Liver (tissue), 9 donors: ENCODE measurements around the gene COPZ2. TPM values are rescaled to one million over a fixed set of nuclear protein-coding genes. Genes with fewer than 3 reads are reported as not detected.
A peak's percentile ranks its signal among the peaks of the same experiment; 100 is the strongest.

ENCODE experiments used
- DNase-seq: peaks from one replicate; pipeline ENCODE4 v3.0.0-alpha.2; 2017; ENCODE audit warnings: low spot score
- H3K27ac ChIP-seq, 2 donors: one replicate each; pipeline ENCODE4 v1.7.0; 2013; ENCODE audit warnings: inconsistent platforms in 2 of 2, low read length in 2 of 2, control low read depth in 1 of 2, low read depth in 1 of 2, mild to moderate bottlenecking in 1 of 2
- H3K27me3 ChIP-seq, 4 donors: one replicate each; pipeline versions ENCODE4 v1.6.1 to v1.7.0; 2013; ENCODE audit warnings: low read length in 3 of 4, inconsistent platforms in 1 of 4, mild to moderate bottlenecking in 1 of 4, moderate library complexity in 1 of 4; ENCODE audit not compliant: control insufficient read depth in 4 of 4, insufficient read depth in 4 of 4
- H3K36me3 ChIP-seq, 4 donors: one replicate each; pipeline versions ENCODE4 v1.6.1 to v1.7.0; 2013; ENCODE audit warnings: low read length in 3 of 4, mild to moderate bottlenecking in 3 of 4, low read depth in 1 of 4, moderate library complexity in 1 of 4; ENCODE audit not compliant: control insufficient read depth in 4 of 4, insufficient read depth in 3 of 4
- H3K4me1 ChIP-seq, 4 donors: one replicate each; pipeline versions ENCODE4 v1.6.1 to v1.7.0; 2013; ENCODE audit warnings: low read length in 3 of 4, mild to moderate bottlenecking in 3 of 4, moderate library complexity in 1 of 4; ENCODE audit not compliant: control insufficient read depth in 4 of 4, insufficient read depth in 4 of 4
- H3K4me3 ChIP-seq, 3 donors: one replicate each; pipeline versions ENCODE4 v1.6.1 to v1.7.0; 2013; ENCODE audit warnings: low read length in 3 of 3, control low read depth in 1 of 3, low read depth in 1 of 3, mild to moderate bottlenecking in 1 of 3
- H3K9ac ChIP-seq, 2 donors: one replicate each; pipeline ENCODE4 v1.7.0; 2013; ENCODE audit warnings: low read length in 2 of 2, mild to moderate bottlenecking in 2 of 2, moderate library complexity in 2 of 2, control low read depth in 1 of 2, low read depth in 1 of 2
- H3K9me3 ChIP-seq, 4 donors: one replicate each; pipeline versions ENCODE4 v1.6.1 to v1.7.0; 2013; ENCODE audit warnings: low read length in 3 of 4; ENCODE audit not compliant: control insufficient read depth in 4 of 4
- EGR1 ChIP-seq, 2 donors: IDR thresholded peaks; 2 replicates each; pipeline ENCODE4 v1.6.1; 2016 to 2018; ENCODE audit warnings: antibody characterized with exemption in 2 of 2, low read depth in 2 of 2
- FOXA1 ChIP-seq: IDR thresholded peaks from 2 replicates; pipeline ENCODE4 v1.6.1; 2016; ENCODE audit warnings: antibody characterized with exemption
- FOXA2 ChIP-seq: IDR thresholded peaks from 2 replicates; pipeline ENCODE4 v1.6.1; 2016; ENCODE audit warnings: antibody characterized with exemption
- GABPA ChIP-seq, 2 donors: IDR thresholded peaks in 1 of 2; conservative IDR thresholded peaks in 1 of 2; 2 replicates each; pipeline ENCODE4 v1.6.1; 2016; ENCODE audit warnings: antibody characterized with exemption in 2 of 2, mild to moderate bottlenecking in 1 of 2, moderate library complexity in 1 of 2
- HNF4A ChIP-seq, 2 donors: conservative IDR thresholded peaks; 2 replicates each; pipeline ENCODE4 v1.6.1; 2016; ENCODE audit warnings: antibody characterized with exemption in 2 of 2, mild to moderate bottlenecking in 2 of 2
- HNF4G ChIP-seq: IDR thresholded peaks from 2 replicates; pipeline ENCODE4 v1.6.1; 2016; ENCODE audit warnings: antibody characterized with exemption
- JUND ChIP-seq, 2 donors: IDR thresholded peaks; 2 replicates each; pipeline ENCODE4 v1.6.1; 2016; ENCODE audit warnings: antibody characterized with exemption in 2 of 2
- NR2F2 ChIP-seq: IDR thresholded peaks from 2 replicates; pipeline ENCODE4 v1.6.1; 2016; ENCODE audit warnings: antibody characterized with exemption
- RAD21 ChIP-seq, 2 donors: IDR thresholded peaks; 2 replicates each; pipeline ENCODE4 v1.6.1; 2016; ENCODE audit warnings: antibody characterized with exemption in 2 of 2, mild to moderate bottlenecking in 2 of 2
- RXRA ChIP-seq, 2 donors: IDR thresholded peaks; 2 replicates each; pipeline ENCODE4 v1.6.1; 2017 to 2018; ENCODE audit warnings: antibody characterized with exemption in 2 of 2, mild to moderate bottlenecking in 1 of 2
- SP1 ChIP-seq: IDR thresholded peaks from 2 replicates; pipeline ENCODE4 v1.6.1; 2018; ENCODE audit warnings: antibody characterized with exemption, mild to moderate bottlenecking
- TAF1 ChIP-seq: conservative IDR thresholded peaks from 2 replicates; pipeline ENCODE4 v1.6.1; 2016; ENCODE audit warnings: antibody characterized with exemption, mild to moderate bottlenecking
- YY1 ChIP-seq: IDR thresholded peaks from 2 replicates; pipeline ENCODE4 v1.6.1; 2016; ENCODE audit warnings: antibody characterized with exemption, mild to moderate bottlenecking
- WGBS: extraction: QIAGEN DNeasy Blood & Tissue Kit; methylation state at CpG from one replicate; pipeline ENCODE4 v1.1.7; 2013; 5-methylcytosine and 5-hydroxymethylcytosine counted together
- polyA plus RNA-seq, 2 donors: library from polyadenylated mRNA; stranded (reverse) in 1 of 2; unstranded in 1 of 2; fragments of 200-250 nt in 1 of 2; fragments of >200 nt in 1 of 2; fragmentation: Nextera tagmentation in 1 of 2; extraction: Ambion mirVana in 1 of 2; gene quantifications; one replicate each; pipeline versions ENCODE4 v1.2.1 to v1.2.3, GENCODE V29; 2013 to 2015
- total RNA-seq, 2 donors: library from RNA; depleted of rRNA; stranded (reverse); fragments of >200 nt; gene quantifications; one replicate each; pipeline ENCODE4 v1.2.3, GENCODE V29; 2014
- TF ChIP-seq, protein P1 (sequence below): IDR thresholded peaks from 2 replicates; pipeline ENCODE4 v1.6.1; 2016; ENCODE audit warnings: antibody characterized with exemption
- TF ChIP-seq, protein P2 (sequence below): IDR thresholded peaks from 2 replicates; pipeline ENCODE4 v1.6.1; 2016; ENCODE audit warnings: antibody characterized with exemption, mild to moderate bottlenecking
- TF ChIP-seq, protein P3 (sequence below): IDR thresholded peaks from 2 replicates; pipeline ENCODE4 v1.6.1; 2016; ENCODE audit warnings: antibody characterized with exemption
- TF ChIP-seq, protein P4 (sequence below): IDR thresholded peaks from 2 replicates; pipeline ENCODE4 v1.6.1; 2016; ENCODE audit warnings: antibody characterized with exemption
- donor health status: healthy.
- donor health status: healthy.
- donor health status: healthy.
- donor health status: healthy.
- donor health status: healthy.

The COPZ2 gene
- total and polyA plus RNA-seq, 4 donors, result 2.6 to 38.1 (median 17.8) TPM

DNA sequence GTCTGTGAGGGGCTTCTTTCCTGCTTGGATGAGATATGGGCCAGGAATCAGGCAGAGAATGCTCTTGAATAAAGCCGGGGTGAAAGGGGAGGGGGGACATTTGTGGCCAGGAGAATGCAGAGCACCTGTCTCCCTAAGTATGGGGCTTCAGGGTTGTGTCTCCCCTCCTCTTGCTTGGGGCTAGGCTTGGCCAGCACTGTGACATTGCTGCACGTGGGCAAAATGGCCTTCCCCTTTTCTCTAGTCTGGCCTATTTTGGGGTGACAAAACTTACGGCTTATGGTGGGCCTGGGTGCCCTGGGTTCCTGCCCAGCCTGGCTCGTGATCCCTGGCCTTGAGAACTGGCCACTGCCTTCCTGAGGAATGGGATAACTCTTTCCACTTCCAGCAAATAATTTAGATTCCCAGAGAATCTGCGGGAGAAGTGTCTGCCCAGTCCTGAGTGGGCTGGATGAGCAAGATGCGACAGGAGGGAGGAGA is 16.2 kb upstream of the COPZ2 start:
- H3K9me3 ChIP-seq, result no peaks in the 10 kb centered on the region
- H3K27ac ChIP-seq, result peak overlapping the region; percentile 93 to 99
- peak overlapping the region; percentile 52 to 55 for H3K9ac ChIP-seq
- H3K4me3 ChIP-seq, result peak overlapping the region in 1 of 3 donors; percentile 16
- H3K27me3 ChIP-seq, result no peaks in the 10 kb centered on the region
- peaks cover 35 to 66% (median 54%) of the 10 kb centered on the region in 4 donors for H3K4me1 ChIP-seq
- no peak for DNase-seq
- TF ChIP-seq SP1 (no peak), NR2F2 (no peak), RAD21 (IDR thresholded peaks at IDR 0.05) (no peak), YY1 (no peak), GABPA (IDR thresholded peaks at IDR 0.05 in 1 of 2, conservative IDR thresholded peaks at IDR 0.05 in 1 of 2) (no peak), RXRA (IDR thresholded peaks at IDR 0.05) (no peak), TAF1 (no peak), HNF4A (conservative IDR thresholded peaks at IDR 0.05) (no peak), FOXA1 (no peak), JUND (IDR thresholded peaks at IDR 0.05) (no peak), EGR1 (IDR thresholded peaks at IDR 0.05; ENCODE audit: low read depth in 2 of 2) (no peak), HNF4G (no peak), FOXA2 (no peak)
- TF ChIP-seq, protein P1, sequence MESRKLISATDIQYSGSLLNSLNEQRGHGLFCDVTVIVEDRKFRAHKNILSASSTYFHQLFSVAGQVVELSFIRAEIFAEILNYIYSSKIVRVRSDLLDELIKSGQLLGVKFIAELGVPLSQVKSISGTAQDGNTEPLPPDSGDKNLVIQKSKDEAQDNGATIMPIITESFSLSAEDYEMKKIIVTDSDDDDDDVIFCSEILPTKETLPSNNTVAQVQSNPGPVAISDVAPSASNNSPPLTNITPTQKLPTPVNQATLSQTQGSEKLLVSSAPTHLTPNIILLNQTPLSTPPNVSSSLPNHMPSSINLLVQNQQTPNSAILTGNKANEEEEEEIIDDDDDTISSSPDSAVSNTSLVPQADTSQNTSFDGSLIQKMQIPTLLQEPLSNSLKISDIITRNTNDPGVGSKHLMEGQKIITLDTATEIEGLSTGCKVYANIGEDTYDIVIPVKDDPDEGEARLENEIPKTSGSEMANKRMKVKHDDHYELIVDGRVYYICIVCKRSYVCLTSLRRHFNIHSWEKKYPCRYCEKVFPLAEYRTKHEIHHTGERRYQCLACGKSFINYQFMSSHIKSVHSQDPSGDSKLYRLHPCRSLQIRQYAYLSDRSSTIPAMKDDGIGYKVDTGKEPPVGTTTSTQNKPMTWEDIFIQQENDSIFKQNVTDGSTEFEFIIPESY, result no peak
- TF ChIP-seq, protein P2, sequence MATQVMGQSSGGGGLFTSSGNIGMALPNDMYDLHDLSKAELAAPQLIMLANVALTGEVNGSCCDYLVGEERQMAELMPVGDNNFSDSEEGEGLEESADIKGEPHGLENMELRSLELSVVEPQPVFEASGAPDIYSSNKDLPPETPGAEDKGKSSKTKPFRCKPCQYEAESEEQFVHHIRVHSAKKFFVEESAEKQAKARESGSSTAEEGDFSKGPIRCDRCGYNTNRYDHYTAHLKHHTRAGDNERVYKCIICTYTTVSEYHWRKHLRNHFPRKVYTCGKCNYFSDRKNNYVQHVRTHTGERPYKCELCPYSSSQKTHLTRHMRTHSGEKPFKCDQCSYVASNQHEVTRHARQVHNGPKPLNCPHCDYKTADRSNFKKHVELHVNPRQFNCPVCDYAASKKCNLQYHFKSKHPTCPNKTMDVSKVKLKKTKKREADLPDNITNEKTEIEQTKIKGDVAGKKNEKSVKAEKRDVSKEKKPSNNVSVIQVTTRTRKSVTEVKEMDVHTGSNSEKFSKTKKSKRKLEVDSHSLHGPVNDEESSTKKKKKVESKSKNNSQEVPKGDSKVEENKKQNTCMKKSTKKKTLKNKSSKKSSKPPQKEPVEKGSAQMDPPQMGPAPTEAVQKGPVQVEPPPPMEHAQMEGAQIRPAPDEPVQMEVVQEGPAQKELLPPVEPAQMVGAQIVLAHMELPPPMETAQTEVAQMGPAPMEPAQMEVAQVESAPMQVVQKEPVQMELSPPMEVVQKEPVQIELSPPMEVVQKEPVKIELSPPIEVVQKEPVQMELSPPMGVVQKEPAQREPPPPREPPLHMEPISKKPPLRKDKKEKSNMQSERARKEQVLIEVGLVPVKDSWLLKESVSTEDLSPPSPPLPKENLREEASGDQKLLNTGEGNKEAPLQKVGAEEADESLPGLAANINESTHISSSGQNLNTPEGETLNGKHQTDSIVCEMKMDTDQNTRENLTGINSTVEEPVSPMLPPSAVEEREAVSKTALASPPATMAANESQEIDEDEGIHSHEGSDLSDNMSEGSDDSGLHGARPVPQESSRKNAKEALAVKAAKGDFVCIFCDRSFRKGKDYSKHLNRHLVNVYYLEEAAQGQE, result no peak
- TF ChIP-seq, protein P3, sequence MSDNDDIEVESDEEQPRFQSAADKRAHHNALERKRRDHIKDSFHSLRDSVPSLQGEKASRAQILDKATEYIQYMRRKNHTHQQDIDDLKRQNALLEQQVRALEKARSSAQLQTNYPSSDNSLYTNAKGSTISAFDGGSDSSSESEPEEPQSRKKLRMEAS, result no peak
- TF ChIP-seq, protein P4, sequence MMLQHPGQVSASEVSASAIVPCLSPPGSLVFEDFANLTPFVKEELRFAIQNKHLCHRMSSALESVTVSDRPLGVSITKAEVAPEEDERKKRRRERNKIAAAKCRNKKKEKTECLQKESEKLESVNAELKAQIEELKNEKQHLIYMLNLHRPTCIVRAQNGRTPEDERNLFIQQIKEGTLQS, result no peak
- 42% methylated on average over 6 of the region's 6 CpGs for WGBS
- H3K36me3 ChIP-seq, result peaks cover 4 to 28% (median 26%) of the 10 kb centered on the region in 4 donors

DNA sequence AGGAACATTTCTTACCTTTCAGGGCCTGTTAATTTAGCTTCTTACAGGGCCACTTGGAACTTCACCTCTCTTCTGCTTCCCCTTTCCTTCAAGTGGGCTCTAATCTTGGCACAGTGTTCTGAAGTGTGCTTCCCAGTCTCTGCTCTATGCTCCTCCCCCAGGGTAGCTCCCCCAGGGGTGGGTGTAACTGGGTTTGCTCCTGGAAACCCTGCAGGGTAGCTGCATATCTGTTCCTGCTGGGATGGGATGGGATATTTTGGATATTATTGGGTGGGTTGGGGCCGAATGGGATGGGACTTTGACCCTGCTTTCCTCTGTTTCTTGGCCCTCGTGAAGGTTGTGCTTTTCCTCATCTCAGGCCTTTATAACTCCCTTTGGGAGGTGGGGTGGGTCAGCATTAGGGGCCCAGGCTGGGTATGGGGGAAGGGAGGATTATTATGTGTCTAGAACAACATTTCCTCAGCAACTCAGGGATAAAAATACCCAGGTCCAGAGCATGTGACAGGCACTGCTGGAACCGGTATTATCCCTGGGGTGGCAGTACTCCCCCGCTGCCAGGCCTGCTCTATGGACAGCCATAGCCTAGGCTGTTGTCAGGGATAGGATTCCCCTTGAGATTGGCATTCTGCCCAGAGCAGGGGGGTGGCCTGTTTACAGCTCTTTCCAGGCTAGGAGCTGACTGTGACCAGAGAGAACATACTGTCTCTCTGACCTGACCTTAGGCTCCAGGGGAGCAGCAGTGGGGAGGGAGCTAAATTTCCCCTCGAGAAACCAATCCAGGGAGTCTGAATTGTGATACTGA is 15.6 kb upstream of the COPZ2 start:
- Histone ChIP-seq H3K36me3 (peaks cover 4 to 22% (median 20%) of the 10 kb centered on the region in 4 donors), H3K27me3 (no peaks in the 10 kb centered on the region), H3K4me3 (peak overlapping the region in 1 of 3 donors; percentile 16), H3K27ac (peak overlapping the region; percentile 93 to 99), H3K9ac (peak overlapping the region; percentile 52 to 94), H3K4me1 (peaks cover 33 to 66% (median 51%) of the 10 kb centered on the region in 4 donors), H3K9me3 (no peaks in the 10 kb centered on the region)
- WGBS, result 18% methylated on average over 5 of the region's 5 CpGs
- peak; percentile 77 for DNase-seq
- TF ChIP-seq SP1 (peak; percentile 90), FOXA1 (peak; percentile 68), YY1 (peak; percentile 79), GABPA (IDR thresholded peaks at IDR 0.05 in 1 of 2, conservative IDR thresholded peaks at IDR 0.05 in 1 of 2) (no peak), RXRA (IDR thresholded peaks at IDR 0.05) (peak; percentile 80 to 85), JUND (IDR thresholded peaks at IDR 0.05) (peak; percentile 36 to 43), FOXA2 (peak; percentile 67), HNF4G (peak; percentile 9)
- TF ChIP-seq, protein P1, result peak; percentile 43
- TF ChIP-seq, protein P2, result peak; percentile 76
- TF ChIP-seq, protein P4, result no peak
